Tibial nerve (tissue), 4 donors: ENCODE results near the gene B4GALT2. TPM values are rescaled to one million over a fixed set of nuclear protein-coding genes. Genes with fewer than 3 reads are reported as not detected.

Source experiments
- DNase-seq, 2 donors: peaks; one replicate each; pipeline ENCODE4 v3.0.0-alpha.2; 2019; ENCODE audit warnings: low spot score in 2 of 2
- H3K27ac ChIP-seq, 4 donors: fragments of 200-600 bp; sonication (generic) in 3 of 4; one replicate each; pipeline ENCODE4 v1.5.1; 2017 to 2019; ENCODE audit warnings: mild to moderate bottlenecking in 1 of 4
- H3K27me3 ChIP-seq, 2 donors: fragments of 200-600 bp; sonication (generic) in 1 of 2; one replicate each; pipeline versions ENCODE4 v1.5.1 to v1.6.0; 2017 to 2019
- H3K36me3 ChIP-seq, 3 donors: fragments of 200-600 bp; sonication (generic); one replicate each; pipeline ENCODE4 v1.5.1; 2018 to 2019
- H3K4me1 ChIP-seq, 4 donors: fragments of 200-600 bp; sonication (generic) in 3 of 4; one replicate each; pipeline ENCODE4 v1.5.1; 2017 to 2019
- H3K4me3 ChIP-seq, 4 donors: fragments of 200-600 bp; sonication (generic) in 3 of 4; one replicate each; pipeline ENCODE4 v1.5.1; 2017 to 2019; ENCODE audit warnings: mild to moderate bottlenecking in 1 of 4, moderate library complexity in 1 of 4
- H3K9me3 ChIP-seq, 4 donors: fragments of 200-600 bp; sonication (generic) in 3 of 4; one replicate each; pipeline ENCODE4 v1.5.1; 2017 to 2019
- CTCF ChIP-seq, 5 experiments: fragments of 200-600 bp in 3 of 5; fragments of 450-650 bp in 2 of 5; sonication (generic) in 3 of 5; IDR thresholded peaks; one replicate each; pipeline ENCODE4 v1.5.1; 2016 to 2019; ENCODE audit warnings: antibody characterized with exemption in 5 of 5, mild to moderate bottlenecking in 3 of 5, moderate library complexity in 2 of 5
- EP300 ChIP-seq, 2 donors: sonication (generic); formaldehyde crosslinking; IDR thresholded peaks; one replicate each; pipeline ENCODE4 v1.6.1; 2017; ENCODE audit warnings: antibody characterized with exemption in 2 of 2, mild to moderate bottlenecking in 1 of 2
- POLR2A ChIP-seq, 2 donors: fragments of 450-650 bp; IDR thresholded peaks; one replicate each; pipeline ENCODE4 v1.6.1; 2017; ENCODE audit warnings: antibody characterized with exemption in 2 of 2, mild to moderate bottlenecking in 2 of 2, moderate library complexity in 2 of 2
- WGBS, 2 donors: methylation state at CpG; one replicate each; pipeline ENCODE4 v1.1.5; 2018; 5-methylcytosine and 5-hydroxymethylcytosine counted together
- total RNA-seq, 4 donors: library from RNA; depleted of rRNA; stranded (reverse); fragments of >200 nt; gene quantifications; one replicate each; pipeline ENCODE4 v1.1.0, GENCODE V29; 2016

B4GALT2 gene
- total RNA-seq, 4 donors from 2014 or later = 15.5 to 49.8 (median 21.1) TPM

- Histone ChIP-seq H3K27ac (no peak overlapping the region), H3K36me3 (peaks cover 0 to 23% (median 0%) of the 10 kb centered on the region in 3 donors), H3K27me3 (no peaks in the 10 kb centered on the region), H3K9me3 (no peaks in the 10 kb centered on the region), H3K4me3 (no peak overlapping the region), H3K4me1 (peaks cover 0 to 19% (median 5%) of the 10 kb centered on the region in 4 donors)
- TF ChIP-seq POLR2A (IDR thresholded peaks at IDR 0.05) (no peak), CTCF (IDR thresholded peaks at IDR 0.05) (no peak), EP300 (IDR thresholded peaks at IDR 0.05) (no peak)
- DNase-seq = no peak
- WGBS, 2 donors = 83 to 94% methylated on average over 7 to 8 of the region's 8 CpGs
Observed at GRCh38 chr1:44000122-44000665, 21.2 kb downstream of the B4GALT2 start.

GRCh38 chr1:44002165-44002564, 23.2 kb downstream of the B4GALT2 start:
- TF ChIP-seq CTCF (IDR thresholded peaks at IDR 0.05) (no peak), POLR2A (IDR thresholded peaks at IDR 0.05) (no peak), EP300 (IDR thresholded peaks at IDR 0.05) (no peak)

GRCh38 chr1:44002606-44003157, 23.7 kb downstream of the B4GALT2 start:
- Histone ChIP-seq H3K27ac (no peak overlapping the region), H3K4me1 (peaks cover 0 to 16% (median 0%) of the 10 kb centered on the region in 4 donors), H3K27me3 (no peaks in the 10 kb centered on the region), H3K4me3 (no peak overlapping the region), H3K36me3 (peaks cover 0 to 23% (median 0%) of the 10 kb centered on the region in 3 donors), H3K9me3 (no peaks in the 10 kb centered on the region)
- WGBS, 2 donors = 74 to 84% methylated on average over 12 to 14 of the region's 14 CpGs
- no peak for DNase-seq
- TF ChIP-seq EP300 (IDR thresholded peaks at IDR 0.05) (no peak), CTCF (IDR thresholded peaks at IDR 0.05) (no peak), POLR2A (IDR thresholded peaks at IDR 0.05) (no peak)

More at GRCh38 chr1:44002165-44002564, 23.2 kb downstream of the B4GALT2 start:
- peaks cover 0 to 17% (median 0%) of the 10 kb centered on the region in 4 donors for H3K4me1 ChIP-seq
- H3K27ac ChIP-seq = no peak overlapping the region
- H3K4me3 ChIP-seq = no peak overlapping the region
- no peak for DNase-seq
- no peaks in the 10 kb centered on the region for H3K27me3 ChIP-seq
- 84 to 85% methylated on average over 7 to 8 of the region's 8 CpGs for WGBS, 2 donors
- H3K36me3 ChIP-seq = peaks cover 0 to 23% (median 0%) of the 10 kb centered on the region in 3 donors
- H3K9me3 ChIP-seq = no peaks in the 10 kb centered on the region

- no peaks in the 10 kb centered on the region for H3K36me3 ChIP-seq
- H3K27me3 ChIP-seq = no peaks in the 10 kb centered on the region
- no peak for TF ChIP-seq EP300 (IDR thresholded peaks at IDR 0.05)
- TF ChIP-seq POLR2A (IDR thresholded peaks at IDR 0.05) = no peak
- no peak for TF ChIP-seq CTCF (IDR thresholded peaks at IDR 0.05)
- no peak for DNase-seq
- WGBS, 2 donors = 92 to 95% methylated on average over 12 of the region's 12 CpGs
- no peaks in the 10 kb centered on the region for H3K9me3 ChIP-seq
- no peak overlapping the region for H3K27ac ChIP-seq
- peaks cover 0 to 50% (median 16%) of the 10 kb centered on the region in 4 donors for H3K4me1 ChIP-seq
- H3K4me3 ChIP-seq = no peak overlapping the region
Observed at GRCh38 chr1:44008259-44008658, 29.2 kb downstream of the B4GALT2 start.

- Histone ChIP-seq H3K4me1 (peaks cover 0 to 73% (median 29%) of the 10 kb centered on the region in 4 donors), H3K9me3 (no peaks in the 10 kb centered on the region), H3K4me3 (no peak overlapping the region), H3K36me3 (no peaks in the 10 kb centered on the region), H3K27me3 (no peaks in the 10 kb centered on the region), H3K27ac (peak overlapping the region in 3 of 4 donors; percentile 19 to 82 (median 76))
- 31 to 62% methylated on average over 3 to 11 of the region's 11 CpGs for WGBS, 2 donors
- TF ChIP-seq POLR2A (IDR thresholded peaks at IDR 0.05) (no peak), EP300 (IDR thresholded peaks at IDR 0.05) (peak in 1 of 2 donors; percentile 22), CTCF (IDR thresholded peaks at IDR 0.05) (no peak)
- DNase-seq = no peak
Observed at GRCh38 chr1:44010935-44011471, 32.0 kb downstream of the B4GALT2 start.
